HEK293 (cell line): ENCODE measurements around the gene GJD4.

Source experiments
- CTCF ChIA-PET: fragments of 350-600 bp; formaldehyde crosslinking; extraction: SDS; loops from one replicate; lab custom pipeline; 2021; ENCODE audit warnings: antibody characterized with exemption; lab: Yijun Ruan, JAX
- POLR2A ChIA-PET: fragments of 300-600 bp; formaldehyde crosslinking; extraction: SDS; loops from one replicate; lab custom pipeline; 2020; ENCODE audit warnings: antibody characterized with exemption, inconsistent platforms; lab: Yijun Ruan, JAX
- H3K27ac ChIP-seq: fragments of 200-500 bp; sonication (Bioruptor generic); 2 replicates; pipeline ENCODE4 v1.5.1; 2014; ENCODE audit warnings: low read depth, low read length, control low read depth, inconsistent platforms; ENCODE audit errors: extremely low read depth
- H3K36me3 ChIP-seq, 2 experiments: fragments of 200-500 bp in 1 of 2; sonication (Bioruptor generic) in 1 of 2; 1 replicate in 1 of 2; 2 replicates in 1 of 2; pipeline ENCODE4 v1.5.1; 2014 to 2017; ENCODE audit warnings: inconsistent platforms in 2 of 2, low read length in 2 of 2; ENCODE audit not compliant: control insufficient read depth in 2 of 2, insufficient read depth in 1 of 2
- H3K4me1 ChIP-seq: fragments of 200-500 bp; sonication (Bioruptor generic); 2 replicates; pipeline ENCODE4 v1.5.1; 2014; ENCODE audit warnings: mild to moderate bottlenecking, low read length, inconsistent platforms; ENCODE audit not compliant: control insufficient read depth, insufficient read depth
- H3K4me3 ChIP-seq: 2 replicates; pipeline ENCODE4 v1.5.1; 2011; ENCODE audit warnings: low read depth, mild to moderate bottlenecking, control low read depth, low read length, moderate library complexity
- H3K9me3 ChIP-seq: fragments of 200-500 bp; sonication (Bioruptor generic); 2 replicates; pipeline ENCODE4 v1.5.1; 2014; ENCODE audit warnings: low read depth, low read length, inconsistent platforms; ENCODE audit not compliant: control insufficient read depth, insufficient read depth
- GLIS2 ChIP-seq: fragments of 450-650 bp; formaldehyde crosslinking; IDR thresholded peaks from 2 replicates; pipeline ENCODE4 v1.5.1; 2016; ENCODE audit warnings: missing biosample characterization, missing genetic modification characterization
- KLF9 ChIP-seq: fragments of 450-650 bp; formaldehyde crosslinking; IDR thresholded peaks from 2 replicates; pipeline ENCODE4 v1.5.1; 2016; ENCODE audit warnings: missing biosample characterization, missing genetic modification characterization, low read depth
- SP3 ChIP-seq: fragments of 450-650 bp; formaldehyde crosslinking; IDR thresholded peaks from 2 replicates; pipeline ENCODE4 v1.5.1; 2016; ENCODE audit warnings: missing biosample characterization, missing genetic modification characterization
- ZBTB17 ChIP-seq: fragments of 450-650 bp; formaldehyde crosslinking; IDR thresholded peaks from 2 replicates; pipeline ENCODE4 v1.5.1; 2016; ENCODE audit warnings: missing biosample characterization, missing genetic modification characterization
- ZBTB8A ChIP-seq: fragments of 450-650 bp; formaldehyde crosslinking; IDR thresholded peaks from 2 replicates; pipeline ENCODE4 v1.5.1; 2016; ENCODE audit warnings: missing biosample characterization, missing genetic modification characterization
- ZNF112 ChIP-seq: fragments of 450-650 bp; formaldehyde crosslinking; IDR thresholded peaks from 2 replicates; pipeline ENCODE4 v1.5.0; 2017; ENCODE audit warnings: missing biosample characterization, missing genetic modification characterization
- ZNF302 ChIP-seq: fragments of 450-650 bp; formaldehyde crosslinking; IDR thresholded peaks from 2 replicates; pipeline ENCODE4 v1.5.1; 2016; ENCODE audit warnings: missing biosample characterization, missing genetic modification characterization, low read depth
- ZNF335 ChIP-seq: fragments of 450-650 bp; formaldehyde crosslinking; conservative IDR thresholded peaks from 2 replicates; pipeline ENCODE4 v1.5.1; 2016; ENCODE audit warnings: missing biosample characterization, missing genetic modification characterization
- ZNF416 ChIP-seq: fragments of 450-650 bp; formaldehyde crosslinking; IDR thresholded peaks from 2 replicates; pipeline ENCODE4 v1.5.1; 2016; ENCODE audit warnings: missing biosample characterization, missing genetic modification characterization
- ZNF560 ChIP-seq: fragments of 450-650 bp; formaldehyde crosslinking; IDR thresholded peaks from 2 replicates; pipeline ENCODE4 v1.5.1; 2017; ENCODE audit warnings: missing biosample characterization, missing genetic modification characterization, borderline replicate concordance
- ZNF660 ChIP-seq: fragments of 450-650 bp; IDR thresholded peaks from 2 replicates; pipeline ENCODE4 v1.5.1; 2018; ENCODE audit warnings: missing biosample characterization, mild to moderate bottlenecking, missing genetic modification characterization
- ZNF747 ChIP-seq: fragments of 450-650 bp; formaldehyde crosslinking; IDR thresholded peaks from 2 replicates; pipeline ENCODE4 v1.5.1; 2016; ENCODE audit warnings: missing biosample characterization, missing genetic modification characterization
- ZNF843 ChIP-seq: fragments of 450-650 bp; formaldehyde crosslinking; IDR thresholded peaks from 2 replicates; pipeline ENCODE4 v1.5.1; 2016; ENCODE audit warnings: missing biosample characterization, missing genetic modification characterization
- ZXDB ChIP-seq: fragments of 450-650 bp; formaldehyde crosslinking; IDR thresholded peaks from 2 replicates; pipeline ENCODE4 v1.5.1; 2016; ENCODE audit warnings: missing biosample characterization, missing genetic modification characterization
- TF ChIP-seq, protein P1 (sequence below): fragments of 450-650 bp; formaldehyde crosslinking; IDR thresholded peaks from 2 replicates; pipeline ENCODE4 v1.5.1; 2016; ENCODE audit warnings: missing biosample characterization, missing genetic modification characterization
- TF ChIP-seq, protein P2 (sequence below): fragments of 450-650 bp; formaldehyde crosslinking; IDR thresholded peaks from 2 replicates; pipeline ENCODE4 v1.5.1; 2016; ENCODE audit warnings: missing biosample characterization, missing genetic modification characterization
- TF ChIP-seq, protein P3 (sequence below): fragments of 450-650 bp; formaldehyde crosslinking; IDR thresholded peaks from 2 replicates; pipeline ENCODE4 v1.5.1; 2016; ENCODE audit warnings: missing biosample characterization, missing genetic modification characterization
- TF ChIP-seq, protein P4 (sequence below): fragments of 450-650 bp; formaldehyde crosslinking; IDR thresholded peaks from 2 replicates; pipeline ENCODE4 v1.5.1; 2017; ENCODE audit warnings: missing biosample characterization, mild to moderate bottlenecking, missing genetic modification characterization, moderate library complexity
- TF ChIP-seq, protein P5 (sequence below): fragments of 450-650 bp; formaldehyde crosslinking; IDR thresholded peaks from 2 replicates; pipeline ENCODE4 v1.5.1; 2016; ENCODE audit warnings: missing biosample characterization, missing genetic modification characterization

GJD4 gene

DNA sequence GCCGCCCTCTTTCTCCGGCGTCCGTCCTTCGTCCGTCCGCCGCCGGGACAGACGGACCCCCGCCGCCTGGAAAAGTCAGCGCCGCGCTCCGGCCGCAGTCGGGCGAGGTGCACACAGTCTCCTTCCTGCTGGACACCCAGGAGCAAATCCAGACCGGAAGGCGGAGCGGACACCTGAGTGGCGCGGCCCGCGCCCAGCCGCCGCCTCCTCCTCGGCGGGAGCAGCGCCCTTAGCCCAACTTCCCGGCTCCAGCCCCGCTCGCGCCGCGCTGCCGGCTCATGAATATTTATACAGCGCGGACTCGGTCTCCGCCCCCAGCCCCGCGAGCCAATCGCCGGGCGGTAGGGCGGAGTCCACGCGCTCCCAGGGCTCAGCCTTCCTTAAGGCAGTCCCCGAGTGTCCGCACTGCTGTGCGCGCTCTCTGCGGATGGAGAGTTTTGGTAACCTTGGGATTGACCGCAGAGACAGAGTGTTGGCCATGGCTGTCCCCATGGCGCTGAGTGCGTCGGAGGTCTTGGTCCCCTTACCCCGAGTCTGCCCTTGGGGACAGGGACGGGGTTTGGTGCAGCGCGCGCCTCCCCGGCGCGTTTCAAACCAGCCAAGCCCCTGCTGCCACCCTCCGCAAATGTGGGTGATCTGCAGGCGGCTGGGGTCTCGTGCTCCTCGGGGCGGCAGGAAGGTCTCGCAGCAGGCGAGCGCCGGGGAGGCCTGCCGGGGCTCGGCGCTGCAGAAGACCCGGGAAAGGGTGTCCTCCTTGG is 37.1 kb downstream of the GJD4 start, which contains the start of gene FZD8 (continued):
- TF ChIP-seq, protein P1, sequence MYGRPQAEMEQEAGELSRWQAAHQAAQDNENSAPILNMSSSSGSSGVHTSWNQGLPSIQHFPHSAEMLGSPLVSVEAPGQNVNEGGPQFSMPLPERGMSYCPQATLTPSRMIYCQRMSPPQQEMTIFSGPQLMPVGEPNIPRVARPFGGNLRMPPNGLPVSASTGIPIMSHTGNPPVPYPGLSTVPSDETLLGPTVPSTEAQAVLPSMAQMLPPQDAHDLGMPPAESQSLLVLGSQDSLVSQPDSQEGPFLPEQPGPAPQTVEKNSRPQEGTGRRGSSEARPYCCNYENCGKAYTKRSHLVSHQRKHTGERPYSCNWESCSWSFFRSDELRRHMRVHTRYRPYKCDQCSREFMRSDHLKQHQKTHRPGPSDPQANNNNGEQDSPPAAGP (tag by site-specific recombination): peak; percentile 6; the same call in 1 of the 2 replicates
- TF ChIP-seq, all 188 proteins: peak for 42

DNA sequence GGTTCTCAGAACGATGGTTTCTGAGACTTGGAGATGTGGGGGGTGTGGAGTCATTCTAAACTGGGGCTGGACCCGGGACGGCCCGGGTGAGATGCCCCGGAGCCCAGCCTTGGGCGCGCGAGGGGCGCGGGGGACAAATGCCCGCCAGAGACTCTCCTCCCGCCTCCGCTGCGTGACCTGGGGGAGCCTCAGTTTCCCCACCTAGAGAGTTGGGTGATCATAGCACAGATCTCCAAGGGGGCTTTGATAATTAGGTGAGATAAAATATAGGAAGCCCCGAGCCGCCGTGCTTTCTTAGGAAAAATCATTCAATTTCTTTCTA is 37.6 kb downstream of the GJD4 start:
- Histone ChIP-seq H3K36me3 (peaks cover 0 to 6% of the 10 kb centered on the region in 2 experiments; a peak in 1 of 3 replicates), H3K4me3 (peak overlapping the region; percentile 60), H3K9me3 (no peaks in the 10 kb centered on the region), H3K27ac (peak overlapping the region; percentile 90; the same call in 1 of the 2 replicates), H3K4me1 (peaks cover 6% of the 10 kb centered on the region)
- TF ChIP-seq ZNF843 (tag by site-specific recombination) (no peak), ZBTB8A (peak; percentile 31), ZNF747 (no peak), ZNF335 (tag by site-specific recombination) (peak; percentile 66)
- TF ChIP-seq, protein P2, sequence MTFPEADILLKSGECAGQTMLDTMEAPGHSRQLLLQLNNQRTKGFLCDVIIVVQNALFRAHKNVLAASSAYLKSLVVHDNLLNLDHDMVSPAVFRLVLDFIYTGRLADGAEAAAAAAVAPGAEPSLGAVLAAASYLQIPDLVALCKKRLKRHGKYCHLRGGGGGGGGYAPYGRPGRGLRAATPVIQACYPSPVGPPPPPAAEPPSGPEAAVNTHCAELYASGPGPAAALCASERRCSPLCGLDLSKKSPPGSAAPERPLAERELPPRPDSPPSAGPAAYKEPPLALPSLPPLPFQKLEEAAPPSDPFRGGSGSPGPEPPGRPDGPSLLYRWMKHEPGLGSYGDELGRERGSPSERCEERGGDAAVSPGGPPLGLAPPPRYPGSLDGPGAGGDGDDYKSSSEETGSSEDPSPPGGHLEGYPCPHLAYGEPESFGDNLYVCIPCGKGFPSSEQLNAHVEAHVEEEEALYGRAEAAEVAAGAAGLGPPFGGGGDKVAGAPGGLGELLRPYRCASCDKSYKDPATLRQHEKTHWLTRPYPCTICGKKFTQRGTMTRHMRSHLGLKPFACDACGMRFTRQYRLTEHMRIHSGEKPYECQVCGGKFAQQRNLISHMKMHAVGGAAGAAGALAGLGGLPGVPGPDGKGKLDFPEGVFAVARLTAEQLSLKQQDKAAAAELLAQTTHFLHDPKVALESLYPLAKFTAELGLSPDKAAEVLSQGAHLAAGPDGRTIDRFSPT: 0 out of 2 replicates have a peak, but pooled peaks have one; percentile 3
- ChIA-PET POLR2A (no interaction called here), CTCF (no interaction called here)

DNA sequence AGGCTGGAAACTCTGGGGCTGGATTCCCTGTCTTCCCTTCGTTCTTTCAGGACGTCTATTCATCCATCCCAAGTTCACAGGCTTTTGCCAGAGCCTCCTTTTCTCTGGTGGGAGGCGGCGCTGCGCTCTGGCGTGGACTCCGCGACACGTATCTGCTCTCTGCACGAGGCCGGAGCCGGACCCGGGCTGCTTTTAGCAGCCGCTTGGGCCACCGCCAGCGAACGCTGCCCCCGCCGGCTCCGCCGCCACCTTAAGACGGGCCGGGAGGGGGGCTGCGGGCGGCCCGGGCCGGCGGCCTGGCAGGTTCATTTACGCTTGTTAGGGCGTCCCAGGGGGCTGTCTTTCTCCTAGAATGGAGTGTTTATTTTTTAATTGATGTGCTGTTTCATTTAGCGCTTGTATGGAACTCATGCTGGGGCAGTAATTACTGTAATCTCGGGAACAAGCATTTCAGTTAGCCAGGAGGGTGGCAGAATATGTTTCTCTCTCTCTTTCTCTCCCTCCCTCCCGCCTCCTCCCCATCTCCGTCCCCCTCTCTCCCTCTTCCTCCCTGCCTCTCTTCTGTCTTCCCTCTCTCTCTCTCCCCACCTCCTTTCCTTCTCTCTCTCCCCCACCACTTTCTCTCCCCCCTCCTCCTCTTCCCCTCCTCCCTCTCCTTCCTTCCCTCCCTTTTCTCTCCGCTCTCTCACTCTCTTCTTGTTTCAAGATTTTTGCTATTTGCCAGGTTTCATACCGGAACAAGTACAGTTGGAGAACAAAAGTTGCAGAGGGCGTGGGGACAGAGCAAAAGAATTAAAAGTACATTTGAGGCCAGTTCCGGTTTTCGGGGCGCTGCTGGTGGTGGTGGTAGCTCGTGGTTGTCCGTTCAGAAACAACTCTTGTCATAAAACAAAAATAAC is 38.3 kb downstream of the GJD4 start:
- CTCF ChIA-PET: interaction anchor here (0.7 to 1.4 kb wide), 2 partner anchors 8 to 117 kb away, joined by 4 to 5 read pairs; no protein-coding TSS in a partner anchor
- peak overlapping the region; percentile 90 for H3K27ac ChIP-seq
- H3K9me3 ChIP-seq: no peaks in the 10 kb centered on the region
- POLR2A ChIA-PET: interaction anchor here (0.8 kb wide), 1 partner anchor 1852 kb away, joined by 11 read pairs; no protein-coding TSS in a partner anchor
- H3K36me3 ChIP-seq: peaks cover 0 to 6% of the 10 kb centered on the region in 2 experiments; a peak in 1 of 3 replicates
- H3K4me3 ChIP-seq: peak overlapping the region; percentile 60
- H3K4me1 ChIP-seq: peaks cover 6% of the 10 kb centered on the region
- TF ChIP-seq, protein P3, sequence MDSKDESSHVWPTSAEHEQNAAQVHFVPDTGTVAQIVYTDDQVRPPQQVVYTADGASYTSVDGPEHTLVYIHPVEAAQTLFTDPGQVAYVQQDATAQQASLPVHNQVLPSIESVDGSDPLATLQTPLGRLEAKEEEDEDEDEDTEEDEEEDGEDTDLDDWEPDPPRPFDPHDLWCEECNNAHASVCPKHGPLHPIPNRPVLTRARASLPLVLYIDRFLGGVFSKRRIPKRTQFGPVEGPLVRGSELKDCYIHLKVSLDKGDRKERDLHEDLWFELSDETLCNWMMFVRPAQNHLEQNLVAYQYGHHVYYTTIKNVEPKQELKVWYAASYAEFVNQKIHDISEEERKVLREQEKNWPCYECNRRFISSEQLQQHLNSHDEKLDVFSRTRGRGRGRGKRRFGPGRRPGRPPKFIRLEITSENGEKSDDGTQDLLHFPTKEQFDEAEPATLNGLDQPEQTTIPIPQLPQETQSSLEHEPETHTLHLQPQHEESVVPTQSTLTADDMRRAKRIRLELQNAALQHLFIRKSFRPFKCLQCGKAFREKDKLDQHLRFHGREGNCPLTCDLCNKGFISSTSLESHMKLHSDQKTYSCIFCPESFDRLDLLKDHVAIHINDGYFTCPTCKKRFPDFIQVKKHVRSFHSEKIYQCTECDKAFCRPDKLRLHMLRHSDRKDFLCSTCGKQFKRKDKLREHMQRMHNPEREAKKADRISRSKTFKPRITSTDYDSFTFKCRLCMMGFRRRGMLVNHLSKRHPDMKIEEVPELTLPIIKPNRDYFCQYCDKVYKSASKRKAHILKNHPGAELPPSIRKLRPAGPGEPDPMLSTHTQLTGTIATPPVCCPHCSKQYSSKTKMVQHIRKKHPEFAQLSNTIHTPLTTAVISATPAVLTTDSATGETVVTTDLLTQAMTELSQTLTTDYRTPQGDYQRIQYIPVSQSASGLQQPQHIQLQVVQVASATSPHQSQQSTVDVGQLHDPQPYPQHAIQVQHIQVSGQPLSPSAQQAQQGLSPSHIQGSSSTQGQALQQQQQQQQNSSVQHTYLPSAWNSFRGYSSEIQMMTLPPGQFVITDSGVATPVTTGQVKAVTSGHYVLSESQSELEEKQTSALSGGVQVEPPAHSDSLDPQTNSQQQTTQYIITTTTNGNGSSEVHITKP: peak; percentile 98
- TF ChIP-seq SP3 (tag by site-specific recombination) (peak; percentile 74), ZNF560 (no peak), ZNF416 (tag by site-specific recombination) (no peak), ZNF302 (tag by site-specific recombination) (no peak), GLIS2 (tag by site-specific recombination) (peak; percentile 76), ZNF660 (tag by site-specific recombination) (peak; percentile 86), KLF9 (tag by site-specific recombination) (peak; percentile 59), ZXDB (tag by site-specific recombination) (peak; percentile 84), ZBTB17 (tag by site-specific recombination) (peak; percentile 78), ZNF112 (tag by site-specific recombination) (no peak)
- TF ChIP-seq, protein P4, sequence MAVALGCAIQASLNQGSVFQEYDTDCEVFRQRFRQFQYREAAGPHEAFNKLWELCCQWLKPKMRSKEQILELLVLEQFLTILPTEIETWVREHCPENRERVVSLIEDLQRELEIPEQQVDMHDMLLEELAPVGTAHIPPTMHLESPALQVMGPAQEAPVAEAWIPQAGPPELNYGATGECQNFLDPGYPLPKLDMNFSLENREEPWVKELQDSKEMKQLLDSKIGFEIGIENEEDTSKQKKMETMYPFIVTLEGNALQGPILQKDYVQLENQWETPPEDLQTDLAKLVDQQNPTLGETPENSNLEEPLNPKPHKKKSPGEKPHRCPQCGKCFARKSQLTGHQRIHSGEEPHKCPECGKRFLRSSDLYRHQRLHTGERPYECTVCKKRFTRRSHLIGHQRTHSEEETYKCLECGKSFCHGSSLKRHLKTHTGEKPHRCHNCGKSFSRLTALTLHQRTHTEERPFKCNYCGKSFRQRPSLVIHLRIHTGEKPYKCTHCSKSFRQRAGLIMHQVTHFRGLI (tag by site-specific recombination): no peak; the same call in 1 of the 2 replicates
- TF ChIP-seq, protein P5, sequence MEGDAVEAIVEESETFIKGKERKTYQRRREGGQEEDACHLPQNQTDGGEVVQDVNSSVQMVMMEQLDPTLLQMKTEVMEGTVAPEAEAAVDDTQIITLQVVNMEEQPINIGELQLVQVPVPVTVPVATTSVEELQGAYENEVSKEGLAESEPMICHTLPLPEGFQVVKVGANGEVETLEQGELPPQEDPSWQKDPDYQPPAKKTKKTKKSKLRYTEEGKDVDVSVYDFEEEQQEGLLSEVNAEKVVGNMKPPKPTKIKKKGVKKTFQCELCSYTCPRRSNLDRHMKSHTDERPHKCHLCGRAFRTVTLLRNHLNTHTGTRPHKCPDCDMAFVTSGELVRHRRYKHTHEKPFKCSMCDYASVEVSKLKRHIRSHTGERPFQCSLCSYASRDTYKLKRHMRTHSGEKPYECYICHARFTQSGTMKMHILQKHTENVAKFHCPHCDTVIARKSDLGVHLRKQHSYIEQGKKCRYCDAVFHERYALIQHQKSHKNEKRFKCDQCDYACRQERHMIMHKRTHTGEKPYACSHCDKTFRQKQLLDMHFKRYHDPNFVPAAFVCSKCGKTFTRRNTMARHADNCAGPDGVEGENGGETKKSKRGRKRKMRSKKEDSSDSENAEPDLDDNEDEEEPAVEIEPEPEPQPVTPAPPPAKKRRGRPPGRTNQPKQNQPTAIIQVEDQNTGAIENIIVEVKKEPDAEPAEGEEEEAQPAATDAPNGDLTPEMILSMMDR (tag by site-specific recombination): 0 out of 2 replicates have a peak, but pooled peaks have one; percentile 8
